PC-3 (cell line): Measurements from ENCODE around the gene IFT20. TPM values are rescaled to one million over a fixed set of nuclear protein-coding genes. Genes with fewer than 3 reads are reported as not detected.

Experiments used
- ATAC-seq: fragments of 200-7000 bp; cut with Tn5 transposase; 2 replicates; pipeline ENCODE4 v1.9.1; 2020; ENCODE audit warnings: mild to moderate bottlenecking, moderate library complexity
- BruUV-seq: library from RNA; stranded (reverse); fragments of 400-500 nt; replicated peaks from 2 replicates; lab custom pipeline; 2021; lab: Mats Ljungman, UMichigan
- CTCF ChIA-PET: fragments of 300-600 bp; sonication (Branson Sonifier 250); formaldehyde crosslinking; loops from one replicate; lab custom pipeline; 2022; ENCODE audit warnings: antibody characterized with exemption; lab: Charles Lee
- POLR2A ChIA-PET: fragments of 300-600 bp; sonication (Branson Sonifier 250); formaldehyde crosslinking; loops from one replicate; lab custom pipeline; 2022; ENCODE audit warnings: antibody characterized with exemption; ENCODE audit not compliant: unreplicated experiment; lab: Charles Lee
- DNase-seq: peaks from one replicate; pipeline ENCODE4 v3.0.0-alpha.2; 2015
- H2AFZ ChIP-seq: fragments of 300-600 bp; sonication (generic); 2 replicates; pipeline ENCODE4 v1.6.0; 2016; ENCODE audit warnings: antibody characterized with exemption, low read length
- H3F3A ChIP-seq: fragments of 300-600 bp; sonication (generic); one replicate; pipeline ENCODE4 v1.6.0; 2017; ENCODE audit warnings: antibody characterized with exemption, low read length, control low read depth, mild to moderate bottlenecking; ENCODE audit not compliant: unreplicated experiment
- H3K27ac ChIP-seq: fragments of 300-600 bp; sonication (generic); 2 replicates; pipeline ENCODE4 v1.5.1; 2016; ENCODE audit warnings: mild to moderate bottlenecking, low read length
- H3K27me3 ChIP-seq: fragments of 300-600 bp; sonication (generic); 2 replicates; pipeline ENCODE4 v1.6.1; 2016; ENCODE audit warnings: low read length, mixed read lengths
- H3K36me3 ChIP-seq: fragments of 300-600 bp; sonication (generic); 2 replicates; pipeline ENCODE4 v1.6.1; 2016; ENCODE audit warnings: low read depth, mixed run types, low read length, mixed read lengths
- H3K4me1 ChIP-seq: fragments of 300-600 bp; sonication (generic); 2 replicates; pipeline ENCODE4 v1.5.1; 2016; ENCODE audit warnings: low read length; ENCODE audit not compliant: insufficient read depth
- H3K4me2 ChIP-seq: fragments of 300-600 bp; sonication (generic); 2 replicates; pipeline ENCODE4 v1.6.0; 2016; ENCODE audit warnings: low read length
- H3K4me3 ChIP-seq: fragments of 300-600 bp; sonication (generic); 2 replicates; pipeline ENCODE4 v1.5.1; 2016; ENCODE audit warnings: mild to moderate bottlenecking, low read length, mixed read lengths
- H3K79me2 ChIP-seq: fragments of 300-600 bp; sonication (generic); 2 replicates; pipeline ENCODE4 v1.6.1; 2017; ENCODE audit warnings: low read length, mixed read lengths
- H3K9ac ChIP-seq: fragments of 300-600 bp; sonication (generic); 2 replicates; pipeline ENCODE4 v1.6.0; 2016; ENCODE audit warnings: mild to moderate bottlenecking, low read length
- H3K9me2 ChIP-seq: fragments of 300-600 bp; sonication (generic); replicated peaks from 2 replicates; pipeline ENCODE4 v1.6.1; 2016; ENCODE audit warnings: mixed run types, low read length, mixed read lengths
- H3K9me3 ChIP-seq: fragments of 300-600 bp; sonication (generic); 2 replicates; pipeline ENCODE4 v1.6.1; 2016; ENCODE audit warnings: low read length, mixed read lengths
- H4K20me1 ChIP-seq: fragments of 300-600 bp; sonication (generic); 2 replicates; pipeline ENCODE4 v1.6.1; 2016; ENCODE audit warnings: low read length, mixed read lengths
- EZH2 ChIP-seq: fragments of 300-600 bp; sonication (generic); IDR thresholded peaks from one replicate; pipeline ENCODE4 v1.6.1; 2017; ENCODE audit warnings: antibody characterized with exemption, mild to moderate bottlenecking, low read length; ENCODE audit not compliant: unreplicated experiment
- EZH2phosphoT487 ChIP-seq: fragments of 300-600 bp; sonication (generic); IDR thresholded peaks from 2 replicates; pipeline ENCODE4 v1.6.1; 2018; ENCODE audit warnings: mild to moderate bottlenecking, antibody characterized with exemption, low read length, borderline replicate concordance
- intact Hi-C: fragments of 100-400 bp; cut with micrococcal nuclease; formaldehyde crosslinking; loops from 2 replicates; pipeline ENCODE4 v1.9.0; 2023
- total RNA-seq: library from RNA; depleted of rRNA; stranded (reverse); fragments of >200 nt; gene quantifications from 2 replicates; pipeline ENCODE4 v1.2.3, GENCODE V29; 2014
- TF ChIP-seq, protein P1 (sequence below): fragments of 300-600 bp; sonication (generic); conservative IDR thresholded peaks from 2 replicates; pipeline ENCODE4 v1.5.1; 2017; ENCODE audit warnings: antibody characterized with exemption, low read depth, mild to moderate bottlenecking, low read length

The IFT20 gene
- total RNA-seq, 1 experiment from 2014 or later = 23.1 TPM

DNA sequence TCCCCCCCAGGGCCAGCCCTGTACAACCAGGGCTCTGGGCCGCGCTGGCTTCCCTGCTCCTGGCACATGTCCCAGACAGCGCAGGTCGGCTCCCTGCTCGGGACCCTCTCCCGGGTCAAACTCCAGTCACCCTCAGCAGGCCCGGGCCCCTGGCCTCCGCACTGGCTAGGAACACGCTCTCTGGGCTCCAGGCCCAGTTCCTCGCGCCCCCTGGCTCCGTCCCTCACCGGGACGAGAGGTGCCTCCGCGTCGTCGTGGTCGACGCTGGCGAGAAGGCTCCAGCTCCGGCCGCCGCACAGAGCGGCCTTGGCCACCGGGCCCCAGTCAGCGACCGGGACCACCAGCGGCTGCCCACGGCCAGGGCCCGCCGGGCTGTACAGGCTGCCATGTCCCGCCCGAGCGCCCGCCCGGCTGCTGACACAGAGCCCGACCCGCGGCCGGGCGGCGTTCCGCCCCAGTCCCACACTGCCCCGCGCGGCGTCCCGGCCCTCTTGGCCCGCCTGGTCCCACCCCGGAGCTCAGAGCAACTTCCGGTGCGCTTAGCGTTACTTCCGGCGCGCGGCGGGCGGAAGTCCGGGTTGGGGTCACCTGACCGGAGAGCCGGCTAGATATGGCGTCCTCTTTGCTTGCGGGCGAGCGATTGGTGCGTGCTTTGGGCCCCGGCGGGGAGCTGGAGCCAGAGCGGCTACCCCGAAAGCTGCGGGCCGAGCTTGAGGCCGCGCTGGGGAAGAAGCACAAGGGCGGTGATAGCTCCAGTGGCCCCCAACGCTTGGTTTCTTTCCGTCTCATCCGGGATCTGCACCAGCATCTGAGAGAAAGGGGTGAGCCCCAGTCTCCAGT lies 22.0 kb upstream of the IFT20 start, which contains the start of gene POLDIP2:
Gene POLDIP2 (minus strand): TSS at position 467 of the 840 bp plus-strand sequence. CDS start 79 bp downstream, at position 388.
- Histone ChIP-seq H3K79me2 (peaks cover 31% of the 10 kb centered on the region), H3K27ac (peak within 1 kb of the TSS; percentile 36; the same call in 1 of the 2 replicates), H3K9me2 (no peaks in the 10 kb centered on the region), H3K9ac (peak within 1 kb of the TSS; percentile 99), H4K20me1 (no peaks in the 10 kb centered on the region), H3K27me3 (no peaks in the 10 kb centered on the region), H3K36me3 (peaks cover 28% of the 10 kb centered on the region), H3K4me3 (peak within 1 kb of the TSS; percentile 89), H3K9me3 (no peaks in the 10 kb centered on the region), H3K4me2 (peak within 1 kb of the TSS; percentile 88), H2AFZ (peak within 1 kb of the TSS; percentile 79), H3F3A (no peaks in the 10 kb centered on the region), H3K4me1 (peaks cover 10% of the 10 kb centered on the region; the same call in 1 of the 2 replicates)
- DNase-seq = peak; percentile 90
- TF ChIP-seq EZH2 = no peak
- TF ChIP-seq, protein P1, sequence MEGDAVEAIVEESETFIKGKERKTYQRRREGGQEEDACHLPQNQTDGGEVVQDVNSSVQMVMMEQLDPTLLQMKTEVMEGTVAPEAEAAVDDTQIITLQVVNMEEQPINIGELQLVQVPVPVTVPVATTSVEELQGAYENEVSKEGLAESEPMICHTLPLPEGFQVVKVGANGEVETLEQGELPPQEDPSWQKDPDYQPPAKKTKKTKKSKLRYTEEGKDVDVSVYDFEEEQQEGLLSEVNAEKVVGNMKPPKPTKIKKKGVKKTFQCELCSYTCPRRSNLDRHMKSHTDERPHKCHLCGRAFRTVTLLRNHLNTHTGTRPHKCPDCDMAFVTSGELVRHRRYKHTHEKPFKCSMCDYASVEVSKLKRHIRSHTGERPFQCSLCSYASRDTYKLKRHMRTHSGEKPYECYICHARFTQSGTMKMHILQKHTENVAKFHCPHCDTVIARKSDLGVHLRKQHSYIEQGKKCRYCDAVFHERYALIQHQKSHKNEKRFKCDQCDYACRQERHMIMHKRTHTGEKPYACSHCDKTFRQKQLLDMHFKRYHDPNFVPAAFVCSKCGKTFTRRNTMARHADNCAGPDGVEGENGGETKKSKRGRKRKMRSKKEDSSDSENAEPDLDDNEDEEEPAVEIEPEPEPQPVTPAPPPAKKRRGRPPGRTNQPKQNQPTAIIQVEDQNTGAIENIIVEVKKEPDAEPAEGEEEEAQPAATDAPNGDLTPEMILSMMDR = no peak
- no peak for TF ChIP-seq EZH2phosphoT487
- no TSS peak for BruUV-seq
- peak; percentile 99 for ATAC-seq
- intact Hi-C loops = loop anchor here (1.0 kb wide), 2 partner anchors 10 to 22 kb away; partner anchors contain the start of genes IFT20 and TNFAIP1
- POLR2A ChIA-PET = interaction anchor here (0.6 to 1.2 kb wide), 5 partner anchors 22 to 150 kb away, joined by 3 to 12 read pairs (median 4); partner anchors contain the start of gene TNFAIP1
- CTCF ChIA-PET = interaction anchor here (1.2 kb wide), 1 partner anchor 22 kb away, joined by 6 read pairs; the partner anchor contains the start of gene TNFAIP1

DNA sequence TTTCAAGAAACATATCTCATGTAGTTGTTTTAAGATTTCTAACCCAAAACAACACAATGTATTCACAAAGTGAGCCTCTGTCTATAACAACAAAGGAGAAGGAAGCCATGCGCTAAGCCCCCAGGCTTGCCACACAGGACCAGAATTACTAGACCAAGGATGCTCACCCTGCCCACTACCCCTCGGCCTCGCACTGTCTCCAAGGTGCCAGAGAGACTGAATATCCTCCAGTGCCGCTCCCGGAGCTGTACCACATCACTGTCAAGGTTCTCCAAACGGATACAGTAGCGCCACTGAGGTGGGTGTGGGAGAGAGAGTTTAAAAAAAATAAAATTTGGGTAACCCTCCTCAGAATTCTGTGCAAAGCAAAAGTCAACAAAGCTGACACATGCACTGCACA lies 15.0 kb upstream of the IFT20 start:
- BruUV-seq = no TSS peak
- no peak overlapping the region for H3K9ac ChIP-seq
- H3K4me2 ChIP-seq = no peak overlapping the region
- H3K4me3 ChIP-seq = no peak overlapping the region
- no peaks in the 10 kb centered on the region for H3K9me3 ChIP-seq
- no peaks in the 10 kb centered on the region for H3K79me2 ChIP-seq
- H3F3A ChIP-seq = peaks cover 6% of the 10 kb centered on the region
- no peaks in the 10 kb centered on the region for H4K20me1 ChIP-seq
- TF ChIP-seq, protein P1 = no peak
- TF ChIP-seq EZH2phosphoT487 (no peak), EZH2 (no peak)
- intact Hi-C loops = no loop called here
- CTCF ChIA-PET = no interaction called here
- DNase-seq = no peak
- H3K27me3 ChIP-seq = no peaks in the 10 kb centered on the region
- peaks cover 28% of the 10 kb centered on the region for H3K4me1 ChIP-seq
- no peak overlapping the region for H3K27ac ChIP-seq
- no peak for ATAC-seq
- peaks cover 30% of the 10 kb centered on the region for H3K36me3 ChIP-seq
- H3K9me2 ChIP-seq = no peaks in the 10 kb centered on the region
- H2AFZ ChIP-seq = no peak overlapping the region
- POLR2A ChIA-PET = no interaction called here
